Hematopoietic multipotent progenitor cell treated with erythropoietin and hydrocortisone succinate and interleukin-3 and kit ligand, for 8 days (in vitro differentiated cells): ENCODE measurements around the gene GDF9.

Experiments used
- DNase-seq: peaks from one replicate; pipeline ENCODE4 v3.0.0-alpha.2; 2015

The GDF9 gene

DNA sequence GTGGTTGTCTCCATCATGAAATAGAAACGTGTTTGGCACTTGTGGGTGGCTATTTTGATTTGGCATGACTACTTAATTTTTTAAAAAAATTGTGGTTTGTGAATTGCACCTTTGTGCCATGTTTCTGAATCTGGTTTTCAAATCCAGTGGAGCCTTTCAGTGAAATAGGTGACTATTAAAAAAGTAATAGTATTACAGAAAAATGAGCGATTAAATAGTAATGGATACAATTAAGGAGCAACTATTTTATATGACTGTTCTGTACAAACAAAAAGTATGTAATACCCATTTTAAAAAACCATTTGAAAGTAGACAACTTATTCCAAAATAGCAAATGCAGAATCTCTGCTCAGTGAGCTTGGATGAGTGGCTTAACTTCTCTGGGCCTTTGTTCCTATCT, 50.2 kb downstream of the GDF9 start:
- DNase-seq: no peak

- no peak for DNase-seq
Observed at GRCh38 chr5:132815454-132815853, 50.8 kb downstream of the GDF9 start.

- no peak for DNase-seq
Observed at GRCh38 chr5:132814503-132815294, 51.6 kb downstream of the GDF9 start.

- no peak for DNase-seq
Observed at GRCh38 chr5:132813599-132814502, 52.4 kb downstream of the GDF9 start.

GRCh38 chr5:132812781-132813598, 53.3 kb downstream of the GDF9 start, which contains the start of gene SOWAHA:
TSS of gene SOWAHA (plus strand) at chr5:132813302. CDS start at chr5:132813622, 320 bp downstream.
- no peak for DNase-seq

GRCh38 chr5:132812123-132812765, 54.0 kb downstream of the GDF9 start:
- DNase-seq: no peak
